ENCODE measurements around the gene GDI1.
A peak's percentile ranks its signal among the peaks of the same experiment; 100 is the strongest.

The GDI1 gene

DNA sequence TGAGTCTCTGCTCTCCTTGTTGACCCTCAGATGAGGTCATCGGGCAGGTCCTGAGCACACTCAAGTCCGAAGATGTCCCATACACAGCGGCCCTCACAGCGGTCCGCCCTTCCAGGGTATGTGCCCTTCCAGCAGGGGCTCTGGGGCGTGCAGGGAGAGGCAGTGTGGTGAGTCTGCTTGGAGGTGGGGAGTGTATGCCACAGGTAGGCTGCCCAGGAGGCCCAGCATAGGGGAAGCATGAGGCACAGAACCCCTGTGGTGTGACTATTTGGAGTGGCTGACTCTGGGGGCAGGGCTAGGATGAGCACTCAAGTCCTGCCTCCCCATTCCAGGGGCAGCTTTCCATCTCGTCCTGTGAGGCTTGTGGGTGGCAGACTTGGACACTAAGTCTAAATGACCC is 3.3 kb upstream of the GDI1 start:
- no peaks in the 10 kb centered on the region for H3K9me3 ChIP-seq (ENCODE audit: control insufficient read depth, low read length)
- H3K9ac ChIP-seq (ENCODE audit: low read length): no peak overlapping the region
- no peaks in the 10 kb centered on the region for H3K36me3 ChIP-seq (ENCODE audit: control insufficient read depth, insufficient read depth, low read length)
- no peaks in the 10 kb centered on the region for H3K27me3 ChIP-seq (ENCODE audit: control insufficient read depth, insufficient read depth, low read length)
- H3K4me3 ChIP-seq (ENCODE audit: low read length): no peak overlapping the region
- H3K4me1 ChIP-seq (ENCODE audit: control insufficient read depth, insufficient read depth, low read length): peaks cover 21% of the 10 kb centered on the region

DNA sequence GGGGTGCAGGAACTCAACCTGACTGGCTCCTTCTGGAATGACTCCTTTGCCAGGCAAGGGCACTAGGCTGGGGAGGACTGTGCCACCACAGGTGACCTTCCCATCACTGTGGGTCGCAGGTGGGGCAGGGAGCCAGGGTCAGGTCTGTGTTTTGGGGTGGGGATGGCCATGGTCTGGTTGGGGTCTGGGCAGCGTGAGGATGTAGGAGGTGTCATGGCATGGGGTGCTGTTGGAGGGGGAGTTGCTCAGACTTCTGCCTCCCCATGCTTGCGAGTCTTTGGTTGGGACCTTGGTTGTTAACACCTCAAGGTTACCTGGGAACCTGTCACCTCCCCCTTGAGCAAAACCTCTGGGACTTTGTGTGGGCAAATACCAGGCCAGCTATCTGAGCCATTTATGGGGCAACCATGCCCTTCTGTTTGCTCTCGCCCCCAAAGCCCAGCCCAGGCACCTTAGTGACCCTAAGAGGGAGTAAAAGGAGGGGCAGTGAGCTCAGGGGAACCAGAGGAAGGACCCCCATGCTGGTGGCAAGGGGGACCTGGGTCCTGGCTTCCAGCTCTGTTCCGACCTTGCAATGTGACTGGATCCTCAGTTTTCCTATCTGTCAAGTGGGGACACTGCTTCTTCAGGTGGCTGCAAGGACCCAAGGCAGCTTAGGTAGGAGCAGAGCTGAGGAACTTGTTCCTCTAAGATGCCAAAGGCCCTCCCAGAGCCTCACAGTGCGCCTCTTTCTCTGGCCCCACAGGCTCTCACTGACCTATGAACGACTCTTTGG is 2.4 kb upstream of the GDI1 start:
- Histone ChIP-seq H3K9me3 (ENCODE audit: control insufficient read depth, low read length) (no peaks in the 10 kb centered on the region), H3K4me3 (ENCODE audit: low read length) (no peak overlapping the region), H3K36me3 (ENCODE audit: control insufficient read depth, insufficient read depth, low read length) (no peaks in the 10 kb centered on the region), H3K27me3 (ENCODE audit: control insufficient read depth, insufficient read depth, low read length) (no peaks in the 10 kb centered on the region), H3K9ac (ENCODE audit: low read length) (no peak overlapping the region), H3K4me1 (ENCODE audit: control insufficient read depth, insufficient read depth, low read length) (peaks cover 18% of the 10 kb centered on the region)

DNA sequence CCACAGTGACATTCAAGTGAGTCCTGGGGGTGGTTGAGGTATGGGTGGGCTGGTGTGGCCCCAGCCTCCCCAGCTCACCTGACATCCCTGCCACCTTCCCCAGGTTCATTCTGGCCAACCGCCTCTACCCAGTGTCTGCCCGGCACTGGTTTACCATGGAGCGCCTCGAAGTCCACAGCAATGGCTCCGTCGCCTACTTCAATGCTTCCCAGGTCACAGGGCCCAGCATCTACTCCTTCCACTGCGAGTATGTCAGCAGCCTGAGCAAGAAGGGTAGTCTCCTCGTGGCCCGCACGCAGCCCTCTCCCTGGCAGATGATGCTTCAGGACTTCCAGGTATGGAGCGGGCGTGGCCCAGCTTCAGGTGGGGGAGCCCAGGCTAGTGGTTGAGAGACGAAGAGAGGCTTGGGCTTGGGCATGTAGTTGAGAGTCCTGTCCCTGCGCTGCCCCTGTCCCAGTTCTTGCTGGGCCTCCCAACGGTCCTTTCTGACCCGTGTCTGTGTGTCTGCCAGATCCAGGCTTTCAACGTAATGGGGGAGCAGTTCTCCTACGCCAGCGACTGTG is 1.7 kb upstream of the GDI1 start:
- H3K36me3 ChIP-seq (ENCODE audit: control insufficient read depth, insufficient read depth, low read length): no peaks in the 10 kb centered on the region
- H3K27me3 ChIP-seq (ENCODE audit: control insufficient read depth, insufficient read depth, low read length): no peaks in the 10 kb centered on the region
- no peak overlapping the region for H3K9ac ChIP-seq (ENCODE audit: low read length)
- no peak overlapping the region for H3K4me3 ChIP-seq (ENCODE audit: low read length)
- H3K9me3 ChIP-seq (ENCODE audit: control insufficient read depth, low read length): no peaks in the 10 kb centered on the region
- peaks cover 16% of the 10 kb centered on the region for H3K4me1 ChIP-seq (ENCODE audit: control insufficient read depth, insufficient read depth, low read length)

DNA sequence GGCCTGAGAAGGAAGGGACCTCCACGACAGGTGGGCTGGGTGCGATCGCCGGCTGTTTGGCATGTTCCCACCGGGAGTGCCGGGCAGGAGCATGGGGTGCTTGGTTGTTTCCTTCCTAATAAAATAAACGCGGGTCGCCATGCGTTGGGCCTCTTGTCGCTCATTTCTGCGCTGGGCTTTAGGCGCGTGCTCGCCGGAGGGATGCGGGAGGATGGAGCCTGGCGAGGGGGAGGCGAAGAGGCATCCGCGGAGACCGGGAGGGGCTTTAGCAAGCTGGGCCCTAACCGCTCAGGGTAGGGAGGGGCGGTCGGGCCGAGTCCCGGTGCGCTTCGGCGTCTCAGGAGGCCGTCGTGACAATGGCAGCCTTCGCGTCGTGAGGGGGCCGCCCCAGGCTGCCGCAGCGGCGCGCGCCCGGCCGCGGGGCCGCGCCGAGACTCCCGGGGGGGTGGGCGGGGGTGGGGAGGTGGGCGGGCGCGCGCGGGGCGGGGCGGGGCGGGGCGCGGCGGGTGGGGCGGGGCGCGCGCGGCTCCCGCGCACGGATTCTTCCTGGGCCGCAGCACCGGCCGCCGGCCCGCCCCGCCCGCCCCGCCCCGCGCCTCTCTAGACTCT is 476 bp upstream of the GDI1 start:
- peaks cover 10% of the 10 kb centered on the region for H3K4me1 ChIP-seq (ENCODE audit: control insufficient read depth, insufficient read depth, low read length)
- H3K4me3 ChIP-seq (ENCODE audit: low read length): no peak overlapping the region
- no peaks in the 10 kb centered on the region for H3K36me3 ChIP-seq (ENCODE audit: control insufficient read depth, insufficient read depth, low read length)
- H3K27me3 ChIP-seq (ENCODE audit: control insufficient read depth, insufficient read depth, low read length): no peaks in the 10 kb centered on the region
- no peaks in the 10 kb centered on the region for H3K9me3 ChIP-seq (ENCODE audit: control insufficient read depth, low read length)
- no peak overlapping the region for H3K9ac ChIP-seq (ENCODE audit: low read length)

DNA sequence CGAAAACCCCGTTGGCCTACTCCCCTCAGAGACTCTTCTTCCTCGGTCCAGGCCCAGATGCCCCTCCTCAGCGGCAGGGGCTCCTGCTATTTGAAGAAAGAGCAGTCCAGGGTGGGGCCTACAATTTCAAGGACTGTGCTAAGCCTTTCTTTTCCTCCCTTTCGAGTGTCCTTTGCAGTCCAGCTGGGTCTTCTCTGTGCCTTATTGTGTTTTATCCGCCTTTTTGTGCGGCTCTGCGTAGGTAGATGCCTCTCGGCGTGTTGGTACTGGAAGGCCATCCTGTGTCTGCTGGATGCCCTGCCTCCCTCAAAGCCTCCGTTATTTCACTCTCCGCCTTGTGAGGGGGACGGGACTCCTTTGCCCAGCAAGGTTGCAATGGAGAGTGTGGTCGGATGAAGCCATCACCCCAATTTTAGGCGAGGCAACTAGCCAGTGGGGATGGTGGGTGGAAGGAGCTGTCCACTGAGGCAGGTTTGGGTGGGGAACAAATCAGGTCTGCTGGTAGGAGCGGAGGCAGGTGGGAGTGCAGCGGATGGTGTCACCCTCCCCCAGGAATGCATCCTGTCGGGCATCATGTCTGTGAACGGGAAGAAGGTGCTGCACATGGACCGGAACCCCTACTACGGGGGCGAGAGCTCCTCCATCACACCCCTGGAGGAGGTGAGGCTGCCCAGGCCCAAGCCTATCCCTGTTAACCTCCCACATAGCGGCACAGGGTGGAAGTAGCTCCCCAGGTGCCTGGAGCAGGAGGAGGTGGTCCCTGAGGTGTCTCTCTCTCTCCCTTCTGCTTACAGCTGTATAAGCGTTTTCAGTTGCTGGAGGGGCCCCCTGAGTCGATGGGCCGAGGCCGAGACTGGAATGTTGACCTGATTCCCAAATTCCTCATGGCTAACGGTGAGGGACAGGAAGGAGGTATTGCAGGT is 1.3 kb downstream of the GDI1 start:
- no peaks in the 10 kb centered on the region for H3K9me3 ChIP-seq (ENCODE audit: control insufficient read depth, low read length)
- H3K27me3 ChIP-seq (ENCODE audit: control insufficient read depth, insufficient read depth, low read length): no peaks in the 10 kb centered on the region
- peaks cover 10% of the 10 kb centered on the region for H3K4me1 ChIP-seq (ENCODE audit: control insufficient read depth, insufficient read depth, low read length)
- H3K36me3 ChIP-seq (ENCODE audit: control insufficient read depth, insufficient read depth, low read length): no peaks in the 10 kb centered on the region
- peak overlapping the region; percentile 28 for H3K9ac ChIP-seq (ENCODE audit: low read length)
- H3K4me3 ChIP-seq (ENCODE audit: low read length): peak overlapping the region; percentile 25

DNA sequence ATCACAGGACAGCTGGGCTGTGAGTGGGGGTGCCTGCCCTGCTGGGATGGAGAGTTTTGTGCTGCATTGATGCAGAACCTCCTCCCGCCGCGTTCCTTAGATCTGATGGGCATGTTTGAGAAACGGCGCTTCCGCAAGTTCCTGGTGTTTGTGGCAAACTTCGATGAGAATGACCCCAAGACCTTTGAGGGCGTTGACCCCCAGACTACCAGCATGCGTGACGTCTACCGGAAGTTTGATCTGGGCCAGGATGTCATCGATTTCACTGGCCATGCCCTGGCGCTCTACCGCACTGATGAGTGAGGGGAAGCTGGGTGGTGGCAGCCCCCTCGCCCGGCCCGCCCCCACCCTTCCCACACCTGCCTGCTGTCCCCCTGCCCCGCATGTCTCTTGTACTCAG is 2.9 kb downstream of the GDI1 start:
- no peaks in the 10 kb centered on the region for H3K36me3 ChIP-seq (ENCODE audit: control insufficient read depth, insufficient read depth, low read length)
- H3K9ac ChIP-seq (ENCODE audit: low read length): no peak overlapping the region
- no peaks in the 10 kb centered on the region for H3K9me3 ChIP-seq (ENCODE audit: control insufficient read depth, low read length)
- H3K4me1 ChIP-seq (ENCODE audit: control insufficient read depth, insufficient read depth, low read length): peaks cover 12% of the 10 kb centered on the region
- no peak overlapping the region for H3K4me3 ChIP-seq (ENCODE audit: low read length)
- no peaks in the 10 kb centered on the region for H3K27me3 ChIP-seq (ENCODE audit: control insufficient read depth, insufficient read depth, low read length)

DNA sequence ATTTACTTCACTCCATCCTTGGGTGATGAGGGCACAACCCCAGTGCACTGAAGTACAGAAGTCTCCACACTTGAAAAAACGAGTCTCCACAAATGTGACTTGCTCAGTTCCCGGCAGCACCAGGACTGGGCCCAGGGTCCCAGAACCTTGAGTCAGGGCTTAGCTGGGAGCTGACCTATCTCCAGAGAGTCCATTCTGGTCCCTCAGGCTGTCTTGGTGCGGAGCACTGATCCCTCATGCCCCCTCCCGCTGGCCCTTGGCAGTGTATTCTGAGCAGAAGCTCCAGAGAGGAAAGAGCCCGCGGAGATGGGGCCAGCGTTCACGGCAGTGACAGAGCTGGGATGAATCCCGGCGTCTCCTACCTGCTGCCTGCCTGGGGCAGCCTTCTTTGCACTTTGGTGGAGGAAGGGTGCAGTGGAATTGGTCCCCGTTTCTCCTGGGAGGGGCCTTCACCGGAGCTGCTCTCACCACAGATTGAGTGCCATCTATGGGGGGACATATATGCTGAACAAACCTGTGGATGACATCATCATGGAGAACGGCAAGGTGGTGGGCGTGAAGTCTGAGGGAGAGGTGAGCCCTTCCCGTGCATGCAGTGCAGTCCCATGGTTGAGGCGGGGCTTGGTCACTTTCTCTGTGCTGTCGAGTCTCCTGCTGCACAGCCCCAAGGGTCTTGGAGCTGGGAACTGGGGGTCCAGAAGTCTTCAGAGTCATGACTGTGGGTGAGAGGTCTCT is 3.8 kb downstream of the GDI1 start:
- Histone ChIP-seq H3K9ac (ENCODE audit: low read length) (no peak overlapping the region), H3K4me3 (ENCODE audit: low read length) (no peak overlapping the region), H3K4me1 (ENCODE audit: control insufficient read depth, insufficient read depth, low read length) (peaks cover 17% of the 10 kb centered on the region), H3K36me3 (ENCODE audit: control insufficient read depth, insufficient read depth, low read length) (no peaks in the 10 kb centered on the region), H3K27me3 (ENCODE audit: control insufficient read depth, insufficient read depth, low read length) (no peaks in the 10 kb centered on the region), H3K9me3 (ENCODE audit: control insufficient read depth, low read length) (no peaks in the 10 kb centered on the region)

DNA sequence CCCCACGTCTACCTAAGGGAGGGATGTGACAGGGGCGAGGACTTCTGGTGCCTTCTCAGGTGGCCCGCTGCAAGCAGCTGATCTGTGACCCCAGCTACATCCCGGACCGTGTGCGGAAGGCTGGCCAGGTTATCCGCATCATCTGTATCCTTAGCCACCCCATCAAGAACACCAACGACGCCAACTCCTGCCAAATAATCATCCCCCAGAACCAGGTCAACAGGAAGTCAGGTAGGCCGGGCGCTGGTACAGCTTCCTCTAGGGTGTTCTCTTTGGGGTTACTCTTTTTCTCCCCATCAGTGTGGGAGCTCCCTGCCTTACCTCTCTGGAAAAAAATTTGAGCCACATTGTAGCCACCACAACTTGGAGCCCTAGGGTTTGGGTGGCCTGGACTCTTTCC is 4.6 kb downstream of the GDI1 start:
- Histone ChIP-seq H3K9me3 (ENCODE audit: control insufficient read depth, low read length) (no peaks in the 10 kb centered on the region), H3K4me3 (ENCODE audit: low read length) (no peak overlapping the region), H3K9ac (ENCODE audit: low read length) (no peak overlapping the region), H3K27me3 (ENCODE audit: control insufficient read depth, insufficient read depth, low read length) (no peaks in the 10 kb centered on the region), H3K36me3 (ENCODE audit: control insufficient read depth, insufficient read depth, low read length) (no peaks in the 10 kb centered on the region), H3K4me1 (ENCODE audit: control insufficient read depth, insufficient read depth, low read length) (peaks cover 17% of the 10 kb centered on the region)

DNA sequence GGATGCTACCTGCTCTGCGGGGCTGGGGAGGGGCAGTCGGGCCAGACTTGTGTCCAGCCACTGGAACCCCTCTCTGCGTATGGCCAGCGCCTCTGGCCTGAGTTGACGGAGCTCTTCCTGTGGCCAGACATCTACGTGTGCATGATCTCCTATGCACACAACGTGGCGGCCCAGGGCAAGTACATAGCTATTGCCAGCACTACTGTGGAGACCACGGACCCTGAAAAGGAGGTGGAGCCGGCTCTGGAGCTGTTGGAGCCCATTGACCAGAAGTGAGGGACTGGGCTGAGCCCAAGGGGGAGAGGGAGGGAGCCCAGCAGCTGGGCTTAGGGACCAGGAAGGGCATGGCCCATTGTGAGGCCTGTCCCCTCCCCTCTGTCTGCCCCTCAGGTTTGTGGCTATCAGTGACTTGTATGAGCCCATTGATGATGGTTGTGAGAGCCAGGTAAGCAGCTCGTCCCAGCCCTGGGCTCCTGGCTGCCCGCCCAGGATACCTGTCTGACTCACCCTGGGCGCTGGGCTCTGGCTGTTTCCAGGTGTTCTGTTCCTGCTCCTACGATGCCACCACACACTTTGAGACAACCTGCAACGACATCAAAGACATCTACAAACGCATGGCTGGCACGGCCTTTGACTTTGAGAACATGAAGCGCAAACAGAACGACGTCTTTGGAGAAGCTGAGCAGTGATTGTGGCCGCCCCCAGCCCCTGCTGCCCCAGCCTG is 5.2 kb downstream of the GDI1 start:
- Histone ChIP-seq H3K36me3 (ENCODE audit: control insufficient read depth, insufficient read depth, low read length) (no peaks in the 10 kb centered on the region), H3K9me3 (ENCODE audit: control insufficient read depth, low read length) (no peaks in the 10 kb centered on the region), H3K27me3 (ENCODE audit: control insufficient read depth, insufficient read depth, low read length) (no peaks in the 10 kb centered on the region), H3K9ac (ENCODE audit: low read length) (no peak overlapping the region), H3K4me1 (ENCODE audit: control insufficient read depth, insufficient read depth, low read length) (peaks cover 17% of the 10 kb centered on the region), H3K4me3 (ENCODE audit: low read length) (no peak overlapping the region)

DNA sequence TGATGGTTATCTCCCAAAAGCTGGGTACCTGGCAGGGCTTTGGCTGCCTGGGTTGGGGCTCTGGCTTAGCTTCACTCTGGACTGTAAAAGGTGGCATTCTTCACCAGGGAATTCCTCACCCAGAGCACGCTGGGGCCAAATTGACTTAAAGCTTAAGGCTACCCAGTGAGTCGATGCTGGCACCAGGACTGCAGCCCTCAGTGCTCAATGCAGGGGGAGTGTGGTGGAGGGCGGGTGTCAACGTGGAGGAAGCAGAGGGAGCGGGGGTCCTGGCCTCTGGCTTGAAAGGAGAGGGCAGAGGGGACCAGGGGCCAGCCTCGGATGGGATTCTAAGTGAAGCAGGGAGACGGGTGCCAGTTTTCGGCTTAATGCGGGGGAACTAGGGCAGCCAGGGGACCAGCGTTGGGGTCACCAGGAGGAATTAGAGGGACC is 6.5 kb downstream of the GDI1 start:
- H3K9ac ChIP-seq (ENCODE audit: low read length): peak overlapping the region; percentile 61
- H3K27me3 ChIP-seq (ENCODE audit: control insufficient read depth, insufficient read depth, low read length): no peaks in the 10 kb centered on the region
- H3K36me3 ChIP-seq (ENCODE audit: control insufficient read depth, insufficient read depth, low read length): no peaks in the 10 kb centered on the region
- no peaks in the 10 kb centered on the region for H3K9me3 ChIP-seq (ENCODE audit: control insufficient read depth, low read length)
- H3K4me1 ChIP-seq (ENCODE audit: control insufficient read depth, insufficient read depth, low read length): peaks cover 8% of the 10 kb centered on the region
- no peak overlapping the region for H3K4me3 ChIP-seq (ENCODE audit: low read length)

All from mucosa of stomach (tissue), 1 donor.